Fibroblast of peridontal ligament (primary cell): Measurements from ENCODE around the gene RECK.
A peak's percentile ranks its signal among the peaks of the same experiment; 100 is the strongest.
"Not testable (repeated sequence)": the region's sequence is repeated elsewhere in the genome, so short reads cannot be mapped to it uniquely, and the experiment has no call there.

Experiments
- DNase-seq: peaks from one replicate; pipeline ENCODE4 v3.0.0-alpha.2; 2010; ENCODE audit errors: extremely low read depth

The RECK gene

GRCh38 chr9:36156116-36156515 lies 119.4 kb downstream of the RECK start:
- no peak for DNase-seq

- DNase-seq: peak; percentile 65
These were observed 121.4 kb downstream of the RECK start for GRCh38 chr9:36158122-36158521.

GRCh38 chr9:36158917-36159316 lies 122.2 kb downstream of the RECK start:
- DNase-seq: no peak

GRCh38 chr9:36159509-36159908 lies 122.8 kb downstream of the RECK start:
- not testable (repeated sequence) for DNase-seq

GRCh38 chr9:36160126-36160525 lies 123.4 kb downstream of the RECK start:
- not testable (repeated sequence) for DNase-seq

GRCh38 chr9:36161187-36161586 lies 124.5 kb downstream of the RECK start:
- peak; percentile 76 for DNase-seq

- no peak for DNase-seq
These were observed 125.6 kb downstream of the RECK start for GRCh38 chr9:36162211-36162738.

GRCh38 chr9:36163049-36163785 lies 126.5 kb downstream of the RECK start:
- peak; percentile 60 for DNase-seq

GRCh38 chr9:36163786-36164170 lies 127.1 kb downstream of the RECK start:
- peak; percentile 41 for DNase-seq

GRCh38 chr9:36164372-36164771 lies 127.7 kb downstream of the RECK start:
- no peak for DNase-seq

- DNase-seq: no peak
These were observed 128.3 kb downstream of the RECK start for GRCh38 chr9:36164989-36165388.

GRCh38 chr9:36165826-36166167 lies 129.1 kb downstream of the RECK start:
- DNase-seq: peak; percentile 64

- peak; percentile 87 for DNase-seq
These were observed 129.6 kb downstream of the RECK start for GRCh38 chr9:36166168-36166927.

GRCh38 chr9:36169166-36169565 lies 132.5 kb downstream of the RECK start, which contains the start of gene CCIN:
CCIN (plus strand) TSS chr9:36169388; CDS start chr9:36169503, 115 bp downstream.
- DNase-seq: no peak

GRCh38 chr9:36169708-36170107 lies 133.0 kb downstream of the RECK start:
- DNase-seq: no peak

- no peak for DNase-seq
These were observed 133.8 kb downstream of the RECK start for GRCh38 chr9:36170531-36170930.

- DNase-seq: no peak
These were observed 137.1 kb downstream of the RECK start for GRCh38 chr9:36173861-36174260.
